ENCODE measurements around the gene OGDH. TPM values are rescaled to one million over a fixed set of nuclear protein-coding genes. Genes with fewer than 3 reads are reported as not detected.

The OGDH gene
- total and polyA plus RNA-seq, 2 of the 4 experiments (the other 2 are of a cell fraction): 47.4 to 56.5 TPM

DNA sequence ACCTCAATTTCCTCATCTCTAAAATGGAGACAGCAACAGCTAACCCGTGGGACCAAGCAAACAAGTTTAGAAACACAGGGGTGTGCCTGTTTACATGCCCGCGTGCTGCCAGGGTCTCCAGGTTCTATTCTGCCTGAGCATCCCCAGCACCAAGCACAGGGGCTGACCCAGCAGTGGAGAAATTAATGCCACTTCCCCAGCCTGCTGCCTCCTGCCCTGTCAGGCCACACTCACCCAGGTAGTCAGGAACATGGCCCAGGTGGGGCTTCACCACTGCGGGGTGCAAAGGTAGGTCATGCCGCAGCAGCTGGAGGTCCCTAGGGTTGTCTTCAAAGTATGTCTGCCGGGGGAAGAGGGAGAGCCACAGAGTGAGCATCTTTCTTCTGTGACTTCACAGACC, 38.5 kb upstream of the OGDH start:
- BruUV-seq (replicated peaks): no TSS peak
- POLR2A ChIA-PET (ENCODE audit: unreplicated experiment): no interaction called here
- H3K18ac ChIP-seq (ENCODE audit: low read depth, low read length): no peak overlapping the region

More for the DNA sequence above, 38.5 kb upstream of the OGDH start:
- H3K27me3 ChIP-seq (ENCODE audit: control insufficient read depth, insufficient read depth, low read length): no peaks in the 10 kb centered on the region
- H3K4ac ChIP-seq (ENCODE audit: low read depth, low read length): no peak overlapping the region
- DNase-seq: no peak
- no peak overlapping the region for H3K9ac ChIP-seq (ENCODE audit: low read depth, low read length)
- peak overlapping the region; percentile 24 for H2AK9ac ChIP-seq (replicated peaks; ENCODE audit: low read depth, low read length, poor library complexity)
- H2BK5ac ChIP-seq (ENCODE audit: low read depth, low read length, poor library complexity, severe bottlenecking): no peak overlapping the region
- H2AFZ ChIP-seq (replicated peaks; ENCODE audit: low read length, poor library complexity): no peak overlapping the region
- no peak overlapping the region for H2AK5ac ChIP-seq (ENCODE audit: low read depth, low read length)
- H4K20me1 ChIP-seq (ENCODE audit: insufficient read depth, low read length): peaks cover 29% of the 10 kb centered on the region
- no peaks in the 10 kb centered on the region for H3K9me3 ChIP-seq (ENCODE audit: control insufficient read depth, insufficient read depth, low read length)
- no peak overlapping the region for H3K14ac ChIP-seq (replicated peaks; ENCODE audit: low read depth, low read length)
- TF ChIP-seq, protein P1, sequence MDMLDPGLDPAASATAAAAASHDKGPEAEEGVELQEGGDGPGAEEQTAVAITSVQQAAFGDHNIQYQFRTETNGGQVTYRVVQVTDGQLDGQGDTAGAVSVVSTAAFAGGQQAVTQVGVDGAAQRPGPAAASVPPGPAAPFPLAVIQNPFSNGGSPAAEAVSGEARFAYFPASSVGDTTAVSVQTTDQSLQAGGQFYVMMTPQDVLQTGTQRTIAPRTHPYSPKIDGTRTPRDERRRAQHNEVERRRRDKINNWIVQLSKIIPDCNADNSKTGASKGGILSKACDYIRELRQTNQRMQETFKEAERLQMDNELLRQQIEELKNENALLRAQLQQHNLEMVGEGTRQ (IDR thresholded peaks at IDR 0.05; ENCODE audit: low read depth, low read length): no peak
- TF ChIP-seq POLR2A (IDR thresholded peaks at IDR 0.05; ENCODE audit: low read depth, low read length): no peak
- no peak overlapping the region for H3K56ac ChIP-seq (ENCODE audit: extremely low read depth, insufficient read depth, low read length)
- no peak overlapping the region for H2BK15ac ChIP-seq (ENCODE audit: low read depth, low read length)
- no peak for ATAC-seq (ENCODE audit: low read depth)
- peaks cover 30 to 58% of the 10 kb centered on the region in 2 experiments for H3K79me1 ChIP-seq (ENCODE audit: low read depth in 1 of 2, low read length in 2 of 2)
- CTCF ChIA-PET: no interaction called here
- WGBS, 2 experiments (ENCODE audit: extremely low coverage in 2 of 2, insufficient read length in 1 of 2): 100% methylated on average over 1 of the region's 6 CpGs; no CpG with 5 or more reads in 1 of the 2 experiments
- peaks cover 81% of the 10 kb centered on the region for H3K36me3 ChIP-seq (ENCODE audit: control insufficient read depth, insufficient read depth, low read length)
- in situ Hi-C loops (cut with MboI; ENCODE audit: low sequenced_read_pairs) (loop anchor here (10.0 kb wide), 1 partner anchor 323 kb away; no protein-coding TSS in a partner anchor), intact Hi-C loops (cut with micrococcal nuclease) (no loop called here), dilution Hi-C loops (cut with HindIII; ENCODE audit: low sequenced_read_pairs, unreplicated experiment) (no loop called here)
- no peak overlapping the region for H2BK120ac ChIP-seq (ENCODE audit: low read depth, low read length)
- H3K4me1 ChIP-seq (ENCODE audit: control insufficient read depth, insufficient read depth, low read length): peaks cover 4% of the 10 kb centered on the region
- H3K9me1 ChIP-seq (ENCODE audit: insufficient read depth, low read length): peaks cover 6% of the 10 kb centered on the region; the same call in 1 of the 2 replicates
- no peak overlapping the region for H3K23ac ChIP-seq (ENCODE audit: low read depth, low read length)
- H3K4me3 ChIP-seq (ENCODE audit: insufficient read depth, low read depth, low read length): no peak overlapping the region
- no peak overlapping the region for H4K91ac ChIP-seq (ENCODE audit: insufficient read depth, low read depth, low read length)
- H4K5ac ChIP-seq (ENCODE audit: low read depth, low read length): no peak overlapping the region
- no peak overlapping the region for H4K8ac ChIP-seq (ENCODE audit: low read depth in 2 of 2, low read length in 2 of 2)
- H3K27ac ChIP-seq (ENCODE audit: insufficient read depth, low read length): no peak overlapping the region
- H3K4me2 ChIP-seq (ENCODE audit: low read depth, low read length): no peak overlapping the region
- H2BK20ac ChIP-seq (ENCODE audit: low read depth, low read length): no peak overlapping the region

Measured in IMR-90 (cell line).